Inflammatory macrophage (primary cell): ENCODE measurements around the gene CYP8B1.

Experiments used
- DNase-seq, 2 donors: peaks; one replicate each; pipeline ENCODE4 v3.0.0-alpha.2; 2020 to 2022

The CYP8B1 gene

DNA sequence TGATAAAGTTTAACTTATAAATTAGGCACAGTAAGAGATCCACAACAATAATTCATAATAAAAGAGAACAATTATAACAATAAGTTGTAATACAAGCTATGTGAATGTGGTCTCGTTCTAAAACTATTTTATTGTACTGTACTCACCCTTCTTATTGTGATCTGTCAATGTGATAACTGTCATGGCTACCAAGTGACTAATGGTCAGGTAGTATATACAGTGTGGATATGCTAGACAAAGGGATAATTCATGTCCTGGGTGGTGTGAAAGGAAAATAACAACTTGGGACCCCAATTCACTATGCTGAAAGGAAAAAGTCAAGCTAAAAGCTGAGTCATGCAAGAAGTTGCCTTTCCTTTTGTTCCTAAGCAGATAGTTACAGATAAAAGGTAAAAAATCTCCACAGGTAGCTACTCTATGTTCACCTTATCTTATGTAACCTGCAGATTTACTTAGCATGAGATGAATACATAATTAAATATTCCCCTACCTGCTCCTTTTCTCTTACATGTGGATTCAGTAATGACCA is 10.7 kb upstream of the CYP8B1 start:
- no peak for DNase-seq

DNA sequence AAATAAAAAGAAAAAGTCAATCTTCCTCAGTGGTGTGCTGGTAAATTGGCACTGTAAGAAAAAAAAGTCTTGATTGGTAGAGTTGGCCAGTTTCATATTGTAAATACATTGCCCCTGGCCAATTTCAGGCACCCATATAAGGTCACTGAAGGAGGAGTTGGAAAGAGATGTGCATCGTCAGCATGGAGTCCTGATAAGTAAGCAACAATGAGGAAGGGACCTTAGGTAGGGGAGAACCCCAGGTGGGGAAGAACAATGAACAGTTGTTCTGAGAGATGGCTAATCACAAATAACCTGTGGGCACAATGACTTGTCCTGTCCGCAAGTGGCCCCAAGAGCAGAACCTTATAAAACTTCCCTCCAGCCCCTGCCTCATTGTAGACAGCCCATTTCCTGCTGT is 8.6 kb upstream of the CYP8B1 start:
- no peak for DNase-seq

DNA sequence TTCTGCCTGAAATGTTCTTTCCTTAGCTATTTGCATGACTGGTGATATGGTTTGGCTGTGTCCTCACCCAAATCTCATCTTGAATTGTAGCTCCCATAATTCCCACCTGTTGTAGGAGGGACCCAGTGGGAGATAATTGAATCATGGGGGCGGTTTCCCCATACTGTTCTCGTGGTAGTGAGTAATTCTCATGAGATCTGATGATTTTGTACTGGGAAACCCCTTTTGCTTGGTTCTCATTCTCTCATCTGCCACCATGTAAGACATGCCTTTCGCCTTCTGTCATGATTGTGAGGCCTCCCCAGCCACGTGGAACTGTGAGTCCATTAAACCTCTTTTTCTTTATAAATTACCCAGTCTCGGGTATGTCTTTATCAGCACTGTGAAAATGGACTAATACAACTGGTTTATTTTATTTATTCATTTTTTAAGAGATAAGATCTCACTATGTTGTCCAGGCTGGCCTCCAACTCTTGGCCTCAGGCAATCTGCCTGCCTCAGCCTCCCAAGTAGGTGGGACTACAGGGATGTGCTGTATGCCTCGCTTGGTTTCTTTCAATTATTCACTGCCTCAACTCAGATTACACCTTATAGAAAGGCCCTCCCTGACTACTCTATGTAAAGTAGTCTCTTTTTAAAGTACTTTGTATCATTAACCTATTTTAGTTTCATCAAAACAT is 7.7 kb upstream of the CYP8B1 start:
- peak; percentile 15 to 24 for DNase-seq

DNA sequence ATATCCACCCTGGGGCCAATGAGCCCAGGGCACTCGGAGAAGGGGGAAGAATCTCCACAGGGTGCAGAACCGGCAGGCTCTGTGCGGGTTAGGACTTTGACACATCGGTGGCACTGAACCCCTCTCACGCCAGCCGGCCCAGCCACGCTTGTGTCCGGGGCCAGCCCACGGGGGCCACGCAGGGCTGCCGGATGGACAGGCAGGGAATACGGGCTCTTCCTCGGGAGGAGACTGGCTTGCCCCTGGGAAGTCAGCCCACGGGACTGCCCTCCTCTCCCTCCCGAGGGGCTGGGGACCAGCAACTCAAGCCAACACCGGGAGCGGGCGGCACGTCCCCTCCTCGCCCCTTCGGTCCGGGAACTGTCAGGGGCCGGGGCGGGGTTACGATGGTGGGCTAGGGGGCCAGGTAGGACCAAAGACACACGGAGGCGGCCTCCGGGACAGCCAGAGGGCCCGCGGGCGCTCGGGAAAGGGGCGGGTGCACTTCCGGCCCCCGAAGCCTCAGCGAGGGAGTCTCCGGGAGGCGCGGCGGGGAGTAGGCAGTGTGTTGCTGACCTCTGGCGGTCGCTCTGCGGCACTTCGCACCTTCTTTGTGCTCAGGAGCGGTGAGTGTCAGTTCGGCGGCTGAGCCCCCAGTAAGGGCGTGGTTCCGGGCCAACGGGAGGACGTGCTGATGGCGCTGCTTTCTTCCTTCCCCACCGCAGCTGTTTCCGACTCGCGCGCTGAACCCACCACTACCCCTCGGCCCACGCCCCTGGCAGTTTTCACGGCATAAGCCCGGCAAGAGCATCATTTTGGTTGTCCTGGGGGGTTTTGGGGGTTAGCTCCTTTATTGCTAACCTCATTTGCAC is 5.1 kb upstream of the CYP8B1 start:
- DNase-seq = peak; percentile 74 to 85

DNA sequence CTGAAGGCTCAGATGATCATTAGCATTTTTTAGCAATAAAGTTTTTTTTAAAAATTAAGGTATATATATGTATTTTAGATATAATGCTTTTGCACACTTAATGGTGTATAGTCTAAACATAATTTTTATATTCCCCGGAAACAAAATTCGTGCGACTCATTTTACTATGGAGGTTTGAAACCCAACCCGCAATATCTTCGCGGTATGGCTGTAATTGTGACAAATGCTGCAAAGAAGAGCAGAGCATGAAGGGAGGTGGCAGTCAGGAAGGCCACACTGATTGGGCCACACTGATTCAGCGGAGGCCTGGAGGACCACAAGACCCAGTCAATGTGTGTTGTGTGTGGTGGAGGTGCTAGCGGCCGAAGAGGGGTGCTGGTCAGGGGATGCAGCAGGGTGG is 4.5 kb upstream of the CYP8B1 start:
- DNase-seq = no peak

DNA sequence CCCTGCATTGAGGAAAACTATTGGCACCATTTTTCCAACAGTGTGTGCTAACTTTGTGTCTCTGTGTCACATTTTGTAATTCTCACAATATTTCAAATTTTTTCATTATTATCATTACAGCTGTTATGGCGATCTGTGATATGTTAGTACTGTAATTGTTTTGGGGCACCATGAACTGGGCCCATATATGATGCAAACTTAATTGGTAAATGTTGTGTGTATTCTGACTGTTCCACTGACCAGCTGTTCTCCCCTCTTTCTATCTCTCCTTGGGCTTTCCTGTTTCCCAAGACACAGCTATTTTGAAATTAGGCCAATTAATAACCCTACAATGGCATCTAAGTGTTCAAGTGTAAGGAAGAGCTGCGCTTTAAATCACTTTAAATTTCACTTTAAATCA is 2.2 kb upstream of the CYP8B1 start:
- no peak for DNase-seq

DNA sequence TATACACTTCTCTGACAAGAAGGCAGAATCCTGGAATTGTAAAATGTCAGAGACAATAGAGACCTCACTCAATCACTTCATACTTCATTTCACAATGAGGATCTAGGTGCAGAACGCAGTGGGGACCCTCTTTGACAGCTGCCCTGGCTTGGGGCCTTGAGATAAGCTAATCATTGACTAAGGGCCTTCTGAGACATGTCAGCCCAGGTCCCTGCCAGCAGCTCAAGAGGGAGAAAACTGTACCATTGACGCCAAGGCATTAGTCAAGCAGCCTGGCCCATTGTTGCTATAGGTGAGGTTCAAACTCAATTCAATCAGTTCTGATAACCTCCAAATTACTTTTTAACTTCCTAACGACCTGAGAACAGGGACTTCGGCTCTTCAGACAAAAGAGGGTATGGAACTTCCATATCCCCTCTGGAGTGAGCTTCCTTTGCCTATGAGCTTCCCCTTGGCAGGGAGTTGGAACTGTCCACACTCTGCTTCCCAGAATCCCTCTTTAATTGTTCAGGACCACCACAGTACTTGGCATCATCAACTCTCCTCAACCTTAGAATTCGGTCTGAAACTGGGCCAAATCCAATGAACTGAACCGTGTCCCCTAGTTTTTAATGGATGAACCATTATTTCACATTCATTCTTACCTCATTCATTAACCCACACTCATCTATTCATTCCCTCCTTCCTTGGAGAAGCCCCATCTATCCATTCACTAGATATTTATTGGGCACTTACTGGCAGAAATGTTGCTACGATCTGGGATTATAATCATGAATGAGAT is 1.5 kb upstream of the CYP8B1 start:
- no peak for DNase-seq

DNA sequence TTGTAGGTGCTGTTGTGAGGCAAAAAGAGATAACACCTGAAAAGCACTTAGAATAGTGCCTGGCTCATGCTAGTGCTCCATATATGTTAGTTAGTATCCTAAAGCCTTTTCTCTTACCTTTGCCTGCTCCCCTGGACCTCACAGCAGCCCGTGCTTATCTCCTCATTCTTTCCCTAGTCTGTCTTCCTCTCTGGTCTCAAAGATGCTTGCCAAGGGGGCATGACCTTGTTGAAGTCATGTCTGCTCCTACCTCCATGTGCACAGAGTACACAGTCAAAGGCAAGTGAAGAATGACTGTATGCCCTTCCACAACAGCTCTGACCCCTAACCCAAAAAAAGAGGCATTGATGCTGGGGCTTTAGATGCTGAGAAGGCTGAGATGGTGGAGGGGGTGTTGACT is 722 bp upstream of the CYP8B1 start:
- no peak for DNase-seq

DNA sequence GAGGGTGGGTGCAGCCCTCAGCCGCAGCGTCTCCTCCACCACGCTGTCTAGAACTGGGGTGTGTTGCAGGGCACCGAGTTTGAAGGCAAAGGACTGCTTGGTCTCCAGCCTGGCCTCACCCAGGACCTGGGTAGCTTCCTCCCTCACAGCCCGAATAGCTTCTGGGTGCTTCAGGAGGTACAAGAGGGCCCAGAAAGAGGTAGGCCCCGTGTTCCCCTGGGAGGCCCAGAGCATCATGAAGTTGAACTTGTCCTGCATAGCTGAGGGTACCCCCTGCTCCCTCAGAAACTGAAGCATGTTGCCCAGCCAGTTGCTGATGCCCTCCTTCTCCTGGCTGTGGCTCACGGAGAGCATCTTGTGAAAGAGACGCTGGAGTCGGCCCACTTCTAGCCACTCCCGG is 930 bp downstream of the CYP8B1 start:
- DNase-seq = no peak

DNA sequence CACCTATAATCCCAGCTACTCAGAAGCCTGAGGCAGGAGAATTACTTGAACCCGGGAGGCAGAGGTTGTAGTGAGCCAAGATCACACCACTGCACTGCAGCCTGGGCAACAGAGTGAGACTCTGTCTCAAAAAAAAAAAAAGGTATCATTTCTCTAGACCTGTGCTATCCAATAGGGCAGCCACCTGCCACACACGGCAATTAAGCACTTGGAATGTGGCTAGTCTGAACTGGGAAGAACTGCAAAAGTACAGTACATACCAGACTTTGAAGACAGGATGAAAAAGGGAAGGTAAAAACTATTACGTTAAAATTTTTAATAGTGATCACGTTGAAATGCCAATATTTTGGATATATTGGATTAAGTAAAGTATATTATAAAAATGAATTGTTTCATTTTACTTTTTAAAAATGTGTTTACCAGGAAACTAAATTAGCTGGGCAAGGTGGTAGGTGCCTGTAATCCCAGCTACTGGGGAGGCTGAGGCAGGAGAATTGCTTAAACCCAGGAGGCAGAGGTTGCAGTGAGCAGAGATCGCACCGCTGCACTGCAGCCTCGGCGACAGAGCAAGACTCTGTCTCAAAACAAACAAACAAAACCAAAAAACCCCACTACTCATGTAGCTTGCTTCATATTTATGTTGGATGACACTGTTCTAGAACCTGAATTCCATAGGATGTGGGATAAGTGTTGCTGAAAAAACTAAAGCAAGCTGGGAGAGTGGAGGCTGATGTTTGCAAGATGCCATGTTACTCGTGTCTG is 2.3 kb downstream of the CYP8B1 start:
- no peak for DNase-seq

DNA sequence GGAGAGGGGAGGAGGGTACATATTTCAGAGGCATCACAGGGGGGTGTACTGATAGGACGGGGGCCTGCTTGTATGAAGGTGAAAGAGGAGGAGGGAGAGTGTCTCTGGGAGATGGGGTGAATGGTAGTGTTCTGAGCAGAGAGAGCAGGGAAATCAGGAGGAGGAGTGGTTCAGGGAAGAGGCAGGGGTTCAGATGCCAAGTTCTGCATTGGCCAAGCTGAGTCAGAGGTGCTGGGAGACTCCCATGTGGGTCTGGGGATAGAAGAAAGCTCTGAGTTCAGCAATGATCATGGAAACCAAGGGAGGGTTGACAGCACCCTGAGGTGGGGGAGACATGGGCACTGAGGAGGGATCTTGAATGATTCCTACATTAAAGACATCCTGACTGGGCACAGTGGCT is 3.0 kb downstream of the CYP8B1 start:
- no peak for DNase-seq

DNA sequence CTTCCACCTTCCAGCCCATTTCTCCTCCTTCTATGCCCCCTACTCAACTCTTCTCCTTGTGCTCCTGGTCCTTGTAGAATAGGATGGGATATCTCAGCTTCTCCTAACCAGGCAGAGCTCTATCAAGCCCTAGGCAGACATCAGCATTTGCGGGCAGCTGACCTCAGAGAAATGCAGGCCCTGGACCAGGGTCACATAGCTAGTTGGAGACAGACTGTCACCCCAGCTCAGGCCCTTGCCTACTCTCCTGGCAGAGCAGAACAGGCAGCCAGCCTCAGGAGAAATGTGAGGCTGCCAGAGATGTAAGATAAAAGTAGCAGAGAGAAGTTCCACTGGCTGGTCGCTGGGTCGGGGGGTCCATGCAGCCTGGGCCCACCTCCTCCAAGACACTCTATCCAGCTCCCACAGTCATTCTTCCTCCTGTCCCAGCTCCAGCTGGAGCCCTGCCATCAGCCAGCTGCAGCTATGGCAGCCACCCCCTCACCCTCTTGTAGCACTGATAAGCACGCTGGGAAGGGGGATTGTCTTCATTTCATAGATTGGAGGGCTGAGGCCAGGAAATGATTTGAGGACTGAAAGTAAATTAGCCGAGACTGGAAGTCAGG is 4.0 kb downstream of the CYP8B1 start:
- no peak for DNase-seq

DNA sequence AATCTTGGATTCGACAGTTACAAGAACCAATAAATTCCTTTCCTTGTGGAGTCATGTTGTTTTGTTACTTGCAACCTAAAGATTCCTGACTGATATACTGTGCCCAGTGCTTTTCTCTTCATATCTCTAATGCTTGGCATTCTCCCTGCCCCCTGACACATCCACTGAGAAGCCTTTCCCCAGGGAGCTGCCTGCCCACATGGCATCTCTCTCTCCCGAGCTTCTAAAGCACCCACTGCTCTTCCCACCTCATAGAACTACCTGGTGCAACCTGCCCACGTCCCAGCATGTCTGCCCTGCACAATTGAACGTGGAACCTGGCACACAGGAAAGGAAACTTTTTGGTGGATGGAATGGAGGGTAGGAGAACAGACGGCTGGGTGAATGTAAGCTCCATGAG is 6.8 kb downstream of the CYP8B1 start:
- no peak for DNase-seq

DNA sequence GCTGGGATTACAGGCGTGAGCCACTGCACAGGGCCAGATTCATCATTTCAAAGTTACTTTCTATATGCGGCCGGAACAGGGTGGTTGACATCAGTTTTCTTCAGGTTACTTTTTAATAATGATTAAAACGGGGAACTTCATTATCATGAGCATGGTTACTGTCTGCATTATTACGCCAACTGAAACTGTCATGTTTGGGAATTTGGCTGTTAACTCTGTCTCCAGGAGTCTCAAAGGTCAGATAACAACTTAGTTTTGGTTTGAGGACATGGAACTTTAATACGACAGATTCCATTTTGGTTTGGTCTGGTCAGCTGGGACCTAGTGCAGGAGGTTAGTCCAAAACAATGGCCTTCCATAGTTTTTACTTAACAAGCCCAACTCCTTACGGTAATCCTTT is 8.5 kb downstream of the CYP8B1 start:
- no peak for DNase-seq

DNA sequence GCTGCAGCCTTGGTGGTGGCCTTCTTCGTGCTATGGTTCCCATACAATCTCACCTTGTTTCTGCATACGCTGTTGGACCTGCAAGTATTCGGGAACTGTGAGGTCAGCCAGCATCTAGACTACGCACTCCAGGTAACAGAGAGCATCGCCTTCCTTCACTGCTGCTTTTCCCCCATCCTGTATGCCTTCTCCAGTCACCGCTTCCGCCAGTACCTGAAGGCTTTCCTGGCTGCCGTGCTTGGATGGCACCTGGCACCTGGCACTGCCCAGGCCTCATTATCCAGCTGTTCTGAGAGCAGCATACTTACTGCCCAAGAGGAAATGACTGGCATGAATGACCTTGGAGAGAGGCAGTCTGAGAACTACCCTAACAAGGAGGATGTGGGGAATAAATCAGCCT is 10.4 kb downstream of the CYP8B1 start:
- DNase-seq = no peak

DNA sequence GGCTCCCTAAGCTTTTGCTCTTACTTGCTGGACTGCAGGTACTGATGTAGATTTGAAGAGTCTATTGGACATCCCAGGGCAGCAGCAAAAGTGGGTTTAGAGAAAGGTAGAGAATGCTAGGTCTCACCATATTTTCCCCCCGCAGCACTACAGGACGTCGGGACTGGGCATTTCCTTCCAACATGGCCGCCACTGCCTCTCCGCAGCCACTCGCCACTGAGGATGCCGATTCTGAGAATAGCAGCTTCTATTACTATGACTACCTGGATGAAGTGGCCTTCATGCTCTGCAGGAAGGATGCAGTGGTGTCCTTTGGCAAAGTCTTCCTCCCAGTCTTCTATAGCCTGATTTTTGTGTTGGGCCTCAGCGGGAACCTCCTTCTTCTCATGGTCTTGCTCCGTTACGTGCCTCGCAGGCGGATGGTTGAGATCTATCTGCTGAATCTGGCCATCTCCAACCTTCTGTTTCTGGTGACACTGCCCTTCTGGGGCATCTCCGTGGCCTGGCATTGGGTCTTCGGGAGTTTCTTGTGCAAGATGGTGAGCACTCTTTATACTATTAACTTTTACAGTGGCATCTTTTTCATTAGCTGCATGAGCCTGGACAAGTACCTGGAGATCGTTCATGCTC is 11.2 kb downstream of the CYP8B1 start:
- no peak for DNase-seq

DNA sequence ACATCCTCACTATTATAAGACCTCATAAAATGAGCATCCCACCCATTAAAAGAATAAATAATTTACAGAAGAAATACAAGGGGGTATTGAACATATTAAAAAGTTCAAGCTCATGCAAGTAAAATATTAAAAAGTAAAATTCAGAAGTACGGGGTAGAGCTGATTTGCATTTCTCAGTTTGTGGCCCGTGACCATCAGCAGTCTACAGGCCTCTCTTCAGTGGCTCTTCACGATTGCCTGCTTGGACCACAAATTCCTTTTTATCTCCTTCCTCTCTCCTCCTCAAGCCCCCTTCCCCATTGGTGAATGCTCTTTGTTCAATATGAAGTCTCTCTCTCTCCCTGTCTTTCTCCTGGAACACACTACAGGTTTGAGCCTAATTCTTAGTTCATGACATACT is 19.1 kb downstream of the CYP8B1 start:
- no peak for DNase-seq

DNA sequence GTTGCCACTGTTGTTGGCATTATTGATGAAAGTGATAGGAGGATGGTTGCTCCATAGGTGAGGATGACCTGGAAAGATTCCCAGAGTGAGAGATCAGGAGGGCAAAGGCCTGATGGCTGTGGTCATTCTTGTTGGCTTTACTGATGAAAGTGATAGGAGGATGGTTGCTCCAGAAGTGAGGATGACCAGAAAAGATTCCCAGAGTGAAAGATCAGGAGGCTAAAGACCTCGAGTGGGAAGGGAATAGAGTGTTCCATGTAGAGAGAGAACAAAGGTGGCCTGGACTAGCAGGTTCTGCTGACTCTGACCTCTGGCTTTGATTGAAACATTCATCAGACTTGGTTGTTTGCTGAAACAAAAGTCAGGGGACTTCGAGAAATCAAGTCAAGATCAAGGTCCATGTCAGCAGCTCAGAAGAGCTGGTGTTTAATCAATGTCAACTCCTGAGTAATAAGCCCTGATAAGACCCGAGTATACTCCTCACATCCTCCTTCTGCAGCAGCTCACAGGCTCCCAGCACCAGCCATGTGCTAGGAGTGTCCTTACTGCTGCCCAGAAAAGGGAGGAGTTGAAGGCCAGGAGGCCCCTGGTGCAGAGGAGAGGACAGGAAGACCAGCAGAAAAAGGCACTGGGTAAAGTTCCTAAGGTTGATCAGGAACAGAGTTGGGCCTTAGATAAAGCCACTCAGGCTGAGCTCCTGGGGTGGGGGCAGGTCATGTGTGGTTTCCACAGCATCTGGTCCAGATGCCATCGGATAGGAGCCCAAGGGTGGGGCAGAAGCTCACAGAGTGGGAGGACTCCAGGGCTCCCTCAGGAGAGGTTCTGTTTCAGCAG is 19.9 kb downstream of the CYP8B1 start:
- DNase-seq = no peak

DNA sequence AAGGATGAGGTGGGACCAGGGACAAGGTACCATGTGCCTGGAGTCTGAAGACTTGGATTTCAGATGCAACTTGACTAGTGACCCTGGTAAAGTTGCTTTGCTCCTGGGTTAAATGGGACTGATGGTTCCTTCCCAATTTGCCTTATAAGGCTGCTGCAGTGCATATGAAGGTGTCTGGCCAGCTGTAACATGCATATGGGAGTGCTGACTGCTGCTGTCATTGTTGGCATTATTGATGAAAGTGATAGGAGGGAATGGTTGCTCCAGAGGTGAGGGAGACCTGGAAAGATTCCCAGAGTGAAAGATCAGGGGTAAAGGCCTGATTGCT is 20.5 kb downstream of the CYP8B1 start:
- no peak for DNase-seq

DNA sequence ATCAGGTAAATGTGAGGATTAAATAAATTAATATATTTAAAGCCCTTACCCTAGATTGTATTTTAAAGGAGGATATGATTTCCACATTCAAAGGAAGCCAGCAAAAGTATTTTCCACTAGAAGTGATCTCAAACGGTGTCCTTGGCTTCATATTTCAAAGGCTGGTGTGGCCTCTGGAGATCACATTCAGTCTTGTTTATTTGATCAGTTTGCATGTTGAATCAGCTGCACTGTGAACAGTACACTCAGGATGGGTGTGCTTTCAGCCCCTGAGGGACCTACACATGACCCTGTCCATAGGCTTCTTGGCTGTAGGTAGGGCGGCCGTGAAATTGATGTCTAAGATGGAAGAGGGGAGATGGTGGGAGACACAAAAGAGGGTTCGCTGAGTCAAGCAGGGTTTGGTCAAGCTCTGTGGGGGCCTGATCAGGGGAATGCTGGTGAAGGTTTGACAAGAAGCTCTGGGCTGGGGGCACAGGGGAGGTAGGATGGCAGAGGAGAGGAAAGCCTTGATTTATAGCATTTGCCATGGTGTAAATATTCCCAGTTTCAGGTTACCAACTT is 21.9 kb downstream of the CYP8B1 start:
- DNase-seq = no peak

DNA sequence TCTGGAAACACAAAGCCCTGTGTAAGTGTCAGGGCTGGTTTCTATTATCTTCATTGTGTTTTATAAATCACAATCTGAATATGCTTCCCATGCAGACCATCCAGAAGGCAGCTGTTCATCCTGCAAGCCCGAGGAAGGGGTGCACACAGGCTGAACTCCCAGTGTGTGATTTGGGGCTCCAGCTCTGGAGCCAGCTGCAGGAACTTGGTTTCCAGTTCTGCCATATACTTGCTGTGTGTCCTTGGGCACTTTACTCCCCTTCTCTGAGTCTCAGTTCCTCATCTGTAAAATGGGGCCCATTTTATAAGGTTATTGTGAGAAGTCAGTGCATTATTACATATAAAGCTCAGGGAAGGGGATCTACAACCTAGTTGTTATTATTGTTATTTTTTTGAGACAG is 22.6 kb downstream of the CYP8B1 start:
- DNase-seq = no peak
